K562 (cell line): ENCODE data around the gene YKT6. TPM values are rescaled to one million over a fixed set of nuclear protein-coding genes. Genes with fewer than 3 reads are reported as not detected.

Experiments
- ATAC-seq: fragments of 200-7000 bp; cut with Tn5 transposase; 3 replicates; pipeline ENCODE4 v1.9.1; 2020; ENCODE audit warnings: moderate library complexity
- BruUV-seq: library from RNA; stranded (reverse); fragments of 400-500 nt; replicated peaks from 2 replicates; lab custom pipeline; 2021; lab: Mats Ljungman, UMichigan
- CTCF ChIA-PET: fragments of 300-600 bp; formaldehyde crosslinking; extraction: SDS; loops from one replicate; lab custom pipeline; 2021; ENCODE audit warnings: low intra/inter-chr PET ratio; lab: Yijun Ruan, JAX
- POLR2A ChIA-PET: fragments of 300-600, 350-650 bp; sonication (Branson Sonifier 250); formaldehyde crosslinking; extraction: SDS; loops from one replicate; lab custom pipeline; 2021; ENCODE audit warnings: antibody characterized with exemption, inconsistent platforms; lab: Yijun Ruan, JAX
- DNase-seq, 4 experiments: peaks; one replicate each; pipeline versions ENCODE4 v3.0.0 to v3.0.0-alpha.2; 2011 to 2018; ENCODE audit warnings: low spot score in 3 of 4, mixed read lengths in 3 of 4; ENCODE audit errors: extremely low read depth in 1 of 4
- FAIRE-seq: peaks from 2 replicates; lab custom pipeline; 2011; peaks lifted over from hg19 to GRCh38; lab: Jason Lieb, UNC
- H2AFZ ChIP-seq: 2 replicates; pipeline ENCODE4 v1.6.0; 2011; ENCODE audit warnings: low read depth, low read length, control low read depth, inconsistent platforms
- H3K27ac ChIP-seq: fragments of 200-600 bp; 3 replicates; pipeline ENCODE4 v1.8.0; 2011; ENCODE audit warnings: low read depth, mild to moderate bottlenecking, control low read depth, inconsistent platforms, low read length, moderate library complexity, mixed read lengths; ENCODE audit errors: extremely low read depth
- H3K27me3 ChIP-seq, 2 experiments: fragments of 300-600 bp in 1 of 2; 2 replicates in 1 of 2; 3 replicates in 1 of 2; pipeline versions ENCODE4 v1.6.0 to v1.8.0; 2011; ENCODE audit warnings: inconsistent platforms in 2 of 2, low read length in 2 of 2, mild to moderate bottlenecking in 1 of 2, mixed read lengths in 1 of 2, moderate library complexity in 1 of 2; ENCODE audit not compliant: control insufficient read depth in 2 of 2, insufficient read depth in 2 of 2
- H3K36me3 ChIP-seq: fragments of 300-600 bp; 3 replicates; pipeline ENCODE4 v1.8.0; 2011; ENCODE audit warnings: mild to moderate bottlenecking, low read length, inconsistent platforms; ENCODE audit not compliant: control insufficient read depth, insufficient read depth
- H3K4me1 ChIP-seq, 2 experiments: fragments of 200-600 bp in 1 of 2; replicated peaks in 1 of 2; 2 replicates in 1 of 2; 3 replicates in 1 of 2; pipeline versions ENCODE4 v1.5.1 to v1.8.0; 2011; ENCODE audit warnings: inconsistent platforms in 2 of 2, low read length in 2 of 2, mild to moderate bottlenecking in 1 of 2, mixed read lengths in 1 of 2, moderate library complexity in 1 of 2; ENCODE audit not compliant: control insufficient read depth in 2 of 2, insufficient read depth in 2 of 2
- H3K4me2 ChIP-seq: 2 replicates; pipeline ENCODE4 v1.6.1; 2011; ENCODE audit warnings: low read length, control low read depth, inconsistent platforms, mixed read lengths; ENCODE audit not compliant: insufficient read depth
- H3K4me3 ChIP-seq: fragments of 200-600 bp; sonication (generic), shearing (Covaris generic); 2 replicates; pipeline ENCODE4 v1.5.1; 2016; ENCODE audit warnings: control low read depth, inconsistent platforms
- H3K79me2 ChIP-seq: fragments of 200-600 bp; 3 replicates; pipeline ENCODE4 v1.8.0; 2011; ENCODE audit warnings: low read length, inconsistent platforms; ENCODE audit not compliant: control insufficient read depth, insufficient read depth
- H3K9ac ChIP-seq, 2 experiments: 2 replicates each; pipeline versions ENCODE4 v1.6.0 to v1.6.1; 2011; ENCODE audit warnings: low read depth in 2 of 2, low read length in 2 of 2, control low read depth in 1 of 2, inconsistent platforms in 1 of 2, mild to moderate bottlenecking in 1 of 2, mixed read lengths in 1 of 2; ENCODE audit not compliant: insufficient read depth in 1 of 2
- H3K9me1 ChIP-seq: one replicate; pipeline ENCODE4 v1.6.0; 2011; ENCODE audit warnings: inconsistent platforms, mild to moderate bottlenecking, low read length, moderate library complexity; ENCODE audit not compliant: control insufficient read depth, insufficient read depth
- H3K9me3 ChIP-seq: replicated peaks from 2 replicates; pipeline ENCODE4 v1.5.1; 2011; ENCODE audit warnings: low read depth, low read length, inconsistent platforms; ENCODE audit not compliant: control insufficient read depth, insufficient read depth
- H4K20me1 ChIP-seq: replicated peaks from 2 replicates; pipeline ENCODE4 v1.6.1; 2011; ENCODE audit warnings: low read length, inconsistent platforms, mixed read lengths; ENCODE audit not compliant: control insufficient read depth, insufficient read depth
- CAMTA2 ChIP-seq: fragments of 250-450 bp; sonication (Bioruptor Pico); conservative IDR thresholded peaks from 2 replicates; pipeline ENCODE4 v1.5.1; 2022
- FOSL1 ChIP-seq: fragments of 200-800 bp; sonication (Bioruptor generic); conservative IDR thresholded peaks from 2 replicates; pipeline ENCODE4 v1.6.1; 2016; ENCODE audit warnings: missing genetic modification characterization, missing compliant biosample characterization
- JUND ChIP-seq, 2 experiments: IDR thresholded peaks; 2 replicates in 1 of 2; 3 replicates in 1 of 2; pipeline ENCODE4 v1.6.1; 2011; ENCODE audit warnings: borderline replicate concordance in 2 of 2, low read depth in 2 of 2, low read length in 2 of 2, improper control_type of control experiment in 1 of 2, missing biosample characterization in 1 of 2, missing genetic modification characterization in 1 of 2, missing genetic modification reagents in 1 of 2
- NCOA4 ChIP-seq: fragments of 450-650 bp; IDR thresholded peaks from 2 replicates; pipeline ENCODE4 v1.6.1; 2018; ENCODE audit warnings: mild to moderate bottlenecking; ENCODE audit not compliant: partially characterized antibody
- NFE2L1 ChIP-seq: fragments of 450-650 bp; IDR thresholded peaks from 2 replicates; pipeline ENCODE4 v1.6.1; 2016; ENCODE audit warnings: missing genetic modification characterization, low read depth, mild to moderate bottlenecking, missing compliant biosample characterization, moderate library complexity, borderline replicate concordance
- RAD21 ChIP-seq, 2 experiments: fragments of 250-450 bp in 1 of 2; fragments of 450-650 bp in 1 of 2; sonication (Bioruptor Pico) in 1 of 2; formaldehyde crosslinking in 1 of 2; IDR thresholded peaks in 1 of 2; conservative IDR thresholded peaks in 1 of 2; 2 replicates each; pipeline versions ENCODE4 v1.4.0 to v1.8.0; 2020 to 2022; ENCODE audit warnings: mild to moderate bottlenecking in 2 of 2, moderate library complexity in 1 of 2
- WGBS: fragments of 100-300 bp; shearing (Covaris generic); methylation state at CpG from one replicate; pipeline ENCODE4 v1.1.6; 2016; ENCODE audit warnings: low coverage, mixed read lengths; ENCODE audit not compliant: insufficient coverage; ENCODE audit errors: missing lambda C conversion rate; 5-methylcytosine and 5-hydroxymethylcytosine counted together
- in situ Hi-C: fragments of 300-500 bp; cut with MboI; formaldehyde crosslinking; loops from 4 replicates; pipeline ENCODE4 v1.15.0; 2018; ENCODE audit warnings: inconsistent platforms, mixed read lengths
- intact Hi-C: fragments of 100-400 bp; cut with micrococcal nuclease; formaldehyde crosslinking; loops from 2 replicates; pipeline ENCODE4 v1.14.2; 2022
- polyA plus RNA-seq, 8 experiments: library from polyadenylated mRNA; depleted of rRNA in 4 of 8; stranded (reverse) in 5 of 8; unstranded in 3 of 8; fragments of >200 nt; fragmentation: Nextera tagmentation in 2 of 8; fragmentation: Illumina TruSeq in 1 of 8; extraction: Ambion mirVana in 2 of 8; extraction: Trizol in 1 of 8; gene quantifications; 2 replicates each; pipeline versions ENCODE4 v1.2.1 to v1.2.3, GENCODE V29; 2011 to 2014; ENCODE audit warnings: inconsistent platforms in 1 of 8, missing spikeins in 1 of 8
- total RNA-seq, 7 experiments: library from RNA; depleted of rRNA in 6 of 7; stranded (reverse); fragments of >200 nt in 6 of 7; fragmentation: Illumina TruSeq in 2 of 7; extraction: Trizol in 2 of 7; gene quantifications; 2 replicates each; pipeline versions ENCODE4 v1.2.1 to v1.2.3, GENCODE V29; 2011 to 2021; ENCODE audit warnings: low replicate concordance in 1 of 7
- TF ChIP-seq, protein P1 (sequence below): fragments of 200-800 bp; sonication (Bioruptor generic); IDR thresholded peaks from 2 replicates; pipeline ENCODE4 v1.6.1; 2017; ENCODE audit warnings: missing genetic modification characterization, missing compliant biosample characterization
- TF ChIP-seq, protein P2 (sequence below), 2 experiments: fragments of 450-650 bp in 1 of 2; sonication (generic) in 1 of 2; formaldehyde crosslinking in 1 of 2; IDR thresholded peaks in 1 of 2; conservative IDR thresholded peaks in 1 of 2; 2 replicates each; pipeline versions ENCODE4 v1.6.1 to v1.8.1; 2016 to 2023; ENCODE audit warnings: mild to moderate bottlenecking in 2 of 2, moderate library complexity in 2 of 2, inconsistent platforms in 1 of 2, missing genetic modification reagents in 1 of 2
- TF ChIP-seq, protein P3 (sequence below): fragments of 450-650 bp; formaldehyde crosslinking; IDR thresholded peaks from 2 replicates; pipeline ENCODE4 v1.4.0; 2022; ENCODE audit warnings: missing genetic modification characterization

Gene YKT6
- total and polyA plus RNA-seq, 9 of the 15 experiments (the other 6 are each of a cell fraction or from before 2014, with no cell fraction given) = 1.6 to 90.6 (median 75.1) TPM

DNA sequence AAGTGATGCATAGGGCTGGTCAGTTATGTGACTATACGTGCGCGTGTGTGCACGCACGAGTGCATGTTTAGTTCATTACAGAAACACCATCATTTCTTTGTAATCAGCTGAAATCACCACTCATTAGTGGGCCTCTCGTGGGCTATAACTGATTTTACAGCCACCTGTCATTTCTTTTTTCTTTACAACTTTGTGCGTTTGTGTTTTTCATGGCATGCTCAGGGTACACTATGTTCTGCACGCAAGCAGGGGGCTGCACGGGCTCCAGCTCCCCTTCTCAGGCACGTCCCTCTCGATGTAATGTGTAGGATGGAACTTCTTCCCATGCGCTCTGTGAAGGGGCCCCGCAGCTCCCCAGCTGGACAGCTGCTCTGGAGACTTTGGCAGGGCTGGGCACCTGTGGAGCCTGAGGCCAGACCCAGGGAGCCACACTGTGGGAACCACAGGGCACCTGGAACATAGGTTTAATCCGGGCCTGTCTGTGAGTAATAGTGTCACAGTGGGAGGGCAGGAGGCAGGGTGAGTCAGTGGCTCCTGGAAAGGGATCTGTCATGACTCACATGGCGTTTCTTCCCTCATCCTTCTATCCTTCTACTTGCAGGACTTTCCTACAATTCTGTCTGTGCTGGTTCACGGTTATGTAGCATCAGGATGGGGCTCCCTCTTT, 16.4 kb upstream of the YKT6 start:
- ATAC-seq = no peak
- BruUV-seq = no TSS peak
- CTCF ChIA-PET = no interaction called here
- Histone ChIP-seq H3K27me3 (peaks cover 8 to 39% of the 10 kb centered on the region in 2 experiments; a peak in 3 of 5 replicates), H4K20me1 (no peaks in the 10 kb centered on the region), H2AFZ (no peak overlapping the region), H3K79me2 (no peaks in the 10 kb centered on the region), H3K36me3 (no peaks in the 10 kb centered on the region), H3K27ac (no peak overlapping the region), H3K4me2 (no peak overlapping the region), H3K9me3 (peaks cover 10% of the 10 kb centered on the region), H3K4me3 (no peak overlapping the region), H3K9ac (no peak overlapping the region), H3K9me1 (no peaks in the 10 kb centered on the region), H3K4me1 (no peaks in the 10 kb centered on the region)
- peak in 2 of 4 experiments; percentile 25 for DNase-seq
- intact Hi-C loops = no loop called here
- TF ChIP-seq CAMTA2 (CRISPR knock-in tag) (no peak), FOSL1 (tag) (peak; percentile 93), NFE2L1 (tag) (no peak), JUND (IDR thresholded peaks at IDR 0.05; ENCODE audit: borderline replicate concordance, low read depth, low read length) (peak; percentile 52; the same call in 1 of the 2 replicates), JUND (tag; IDR thresholded peaks at IDR 0.05; ENCODE audit: borderline replicate concordance, low read depth, low read length) (peak; percentile 25; the same call in 1 of the 3 replicates), RAD21 (CRISPR knock-in tag; conservative IDR thresholded peaks at IDR 0.05 in 1 of 2, IDR thresholded peaks at IDR 0.05 in 1 of 2) (no peak), NCOA4 (no peak)
- TF ChIP-seq, protein P1, sequence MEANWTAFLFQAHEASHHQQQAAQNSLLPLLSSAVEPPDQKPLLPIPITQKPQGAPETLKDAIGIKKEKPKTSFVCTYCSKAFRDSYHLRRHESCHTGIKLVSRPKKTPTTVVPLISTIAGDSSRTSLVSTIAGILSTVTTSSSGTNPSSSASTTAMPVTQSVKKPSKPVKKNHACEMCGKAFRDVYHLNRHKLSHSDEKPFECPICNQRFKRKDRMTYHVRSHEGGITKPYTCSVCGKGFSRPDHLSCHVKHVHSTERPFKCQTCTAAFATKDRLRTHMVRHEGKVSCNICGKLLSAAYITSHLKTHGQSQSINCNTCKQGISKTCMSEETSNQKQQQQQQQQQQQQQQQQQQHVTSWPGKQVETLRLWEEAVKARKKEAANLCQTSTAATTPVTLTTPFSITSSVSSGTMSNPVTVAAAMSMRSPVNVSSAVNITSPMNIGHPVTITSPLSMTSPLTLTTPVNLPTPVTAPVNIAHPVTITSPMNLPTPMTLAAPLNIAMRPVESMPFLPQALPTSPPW (CRISPR knock-in tag) = no peak
- TF ChIP-seq, protein P2, sequence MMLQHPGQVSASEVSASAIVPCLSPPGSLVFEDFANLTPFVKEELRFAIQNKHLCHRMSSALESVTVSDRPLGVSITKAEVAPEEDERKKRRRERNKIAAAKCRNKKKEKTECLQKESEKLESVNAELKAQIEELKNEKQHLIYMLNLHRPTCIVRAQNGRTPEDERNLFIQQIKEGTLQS (IDR thresholded peaks at IDR 0.05) = peak; percentile 63
- TF ChIP-seq, protein P2 (CRISPR knock-in tag; conservative IDR thresholded peaks at IDR 0.05) = no peak
- TF ChIP-seq, protein P3, sequence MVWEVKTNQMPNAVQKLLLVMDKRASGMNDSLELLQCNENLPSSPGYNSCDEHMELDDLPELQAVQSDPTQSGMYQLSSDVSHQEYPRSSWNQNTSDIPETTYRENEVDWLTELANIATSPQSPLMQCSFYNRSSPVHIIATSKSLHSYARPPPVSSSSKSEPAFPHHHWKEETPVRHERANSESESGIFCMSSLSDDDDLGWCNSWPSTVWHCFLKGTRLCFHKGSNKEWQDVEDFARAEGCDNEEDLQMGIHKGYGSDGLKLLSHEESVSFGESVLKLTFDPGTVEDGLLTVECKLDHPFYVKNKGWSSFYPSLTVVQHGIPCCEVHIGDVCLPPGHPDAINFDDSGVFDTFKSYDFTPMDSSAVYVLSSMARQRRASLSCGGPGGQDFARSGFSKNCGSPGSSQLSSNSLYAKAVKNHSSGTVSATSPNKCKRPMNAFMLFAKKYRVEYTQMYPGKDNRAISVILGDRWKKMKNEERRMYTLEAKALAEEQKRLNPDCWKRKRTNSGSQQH (CRISPR knock-in tag) = no peak
- no peak for FAIRE-seq
- in situ Hi-C loops = no loop called here
- POLR2A ChIA-PET = no interaction called here
- 13% methylated on average over 16 of the region's 16 CpGs for WGBS
